GM12878 (cell line): ENCODE results near the gene RFC3.

Experiments
- CBX3 ChIP-seq: fragments of 200-600 bp; sonication (generic); IDR thresholded peaks from 2 replicates; pipeline ENCODE4 v1.6.1; 2016; ENCODE audit warnings: low read depth, borderline replicate concordance
- PML ChIP-seq: IDR thresholded peaks from 2 replicates; pipeline ENCODE4 v1.6.1; 2012; ENCODE audit warnings: low read length, inconsistent platforms

DNA sequence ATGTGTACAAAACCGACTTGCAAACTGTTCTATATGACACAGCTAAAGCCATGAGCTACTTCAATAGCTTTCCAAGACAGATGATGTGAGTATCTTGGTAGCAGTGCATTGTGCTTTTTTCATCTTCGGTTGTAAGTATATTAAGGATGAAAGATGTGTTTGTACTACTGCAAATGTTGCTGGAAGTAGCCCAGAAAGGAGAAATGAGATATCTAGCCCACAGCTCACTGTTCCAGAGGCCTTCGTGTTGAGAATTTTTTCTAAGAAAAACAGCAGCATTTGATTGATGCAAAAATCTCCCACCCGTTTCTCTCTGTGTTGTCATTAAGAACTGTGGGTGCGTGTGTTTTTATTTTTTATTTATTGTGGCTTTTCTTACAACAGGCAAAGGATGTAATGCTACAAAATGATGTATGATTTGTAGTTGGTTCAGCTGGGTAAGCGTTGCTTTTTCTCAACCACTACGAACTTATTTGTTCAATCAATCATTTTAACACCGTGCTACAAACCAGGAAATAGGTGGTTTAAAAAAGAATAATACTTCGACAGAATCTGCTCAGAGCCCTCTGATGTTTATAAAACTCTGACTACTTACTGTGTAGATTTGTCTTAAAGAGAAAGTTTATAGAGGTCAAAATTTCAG, 41.6 kb upstream of the RFC3 start:
- TF ChIP-seq CBX3 (no peak), PML (no peak)
